ENCODE results near the gene PARD3B.

DNA sequence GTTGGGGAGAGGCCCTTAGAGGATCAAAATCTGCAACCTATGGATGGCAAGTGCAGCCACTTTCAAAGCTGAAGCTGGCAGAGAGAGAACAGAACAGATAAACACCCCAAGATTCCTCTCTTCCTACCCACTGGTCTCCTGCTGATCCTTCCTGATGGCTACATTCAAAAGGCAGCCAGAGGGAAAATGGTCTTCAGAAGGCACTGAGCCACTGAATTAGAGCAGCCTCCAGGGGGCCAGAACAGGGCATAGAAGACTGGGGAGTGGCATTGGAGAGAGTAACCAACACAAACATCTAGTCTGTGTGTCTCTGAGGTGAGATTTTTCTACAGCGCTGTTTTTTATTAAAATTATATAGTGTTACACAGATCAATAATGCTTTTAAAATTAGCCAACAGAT, 432.6 kb downstream of the PARD3B start:
- TF ChIP-seq, protein P1, sequence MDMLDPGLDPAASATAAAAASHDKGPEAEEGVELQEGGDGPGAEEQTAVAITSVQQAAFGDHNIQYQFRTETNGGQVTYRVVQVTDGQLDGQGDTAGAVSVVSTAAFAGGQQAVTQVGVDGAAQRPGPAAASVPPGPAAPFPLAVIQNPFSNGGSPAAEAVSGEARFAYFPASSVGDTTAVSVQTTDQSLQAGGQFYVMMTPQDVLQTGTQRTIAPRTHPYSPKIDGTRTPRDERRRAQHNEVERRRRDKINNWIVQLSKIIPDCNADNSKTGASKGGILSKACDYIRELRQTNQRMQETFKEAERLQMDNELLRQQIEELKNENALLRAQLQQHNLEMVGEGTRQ (IDR thresholded peaks at IDR 0.05; ENCODE audit: low read depth, low read length), result no peak
- TF ChIP-seq, protein P2, sequence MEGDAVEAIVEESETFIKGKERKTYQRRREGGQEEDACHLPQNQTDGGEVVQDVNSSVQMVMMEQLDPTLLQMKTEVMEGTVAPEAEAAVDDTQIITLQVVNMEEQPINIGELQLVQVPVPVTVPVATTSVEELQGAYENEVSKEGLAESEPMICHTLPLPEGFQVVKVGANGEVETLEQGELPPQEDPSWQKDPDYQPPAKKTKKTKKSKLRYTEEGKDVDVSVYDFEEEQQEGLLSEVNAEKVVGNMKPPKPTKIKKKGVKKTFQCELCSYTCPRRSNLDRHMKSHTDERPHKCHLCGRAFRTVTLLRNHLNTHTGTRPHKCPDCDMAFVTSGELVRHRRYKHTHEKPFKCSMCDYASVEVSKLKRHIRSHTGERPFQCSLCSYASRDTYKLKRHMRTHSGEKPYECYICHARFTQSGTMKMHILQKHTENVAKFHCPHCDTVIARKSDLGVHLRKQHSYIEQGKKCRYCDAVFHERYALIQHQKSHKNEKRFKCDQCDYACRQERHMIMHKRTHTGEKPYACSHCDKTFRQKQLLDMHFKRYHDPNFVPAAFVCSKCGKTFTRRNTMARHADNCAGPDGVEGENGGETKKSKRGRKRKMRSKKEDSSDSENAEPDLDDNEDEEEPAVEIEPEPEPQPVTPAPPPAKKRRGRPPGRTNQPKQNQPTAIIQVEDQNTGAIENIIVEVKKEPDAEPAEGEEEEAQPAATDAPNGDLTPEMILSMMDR (conservative IDR thresholded peaks at IDR 0.05; ENCODE audit: low read depth, low read length), result no peak
- TF ChIP-seq MAZ (IDR thresholded peaks at IDR 0.05; ENCODE audit: borderline replicate concordance, low read depth, low read length) (no peak), CEBPB (IDR thresholded peaks at IDR 0.05; ENCODE audit: low read depth, low read length) (no peak), MXI1 (IDR thresholded peaks at IDR 0.05; ENCODE audit: borderline replicate concordance, low read depth, low read length) (no peak), FOS (IDR thresholded peaks at IDR 0.05; ENCODE audit: low read depth, low read length) (no peak), SMC3 (IDR thresholded peaks at IDR 0.05; ENCODE audit: low read depth, low read length) (no peak), NFE2L2 (IDR thresholded peaks at IDR 0.05; ENCODE audit: low read depth, low read length) (no peak), RFX5 (IDR thresholded peaks at IDR 0.05; ENCODE audit: low read depth, low read length) (no peak), POLR2A (IDR thresholded peaks at IDR 0.05; ENCODE audit: low read depth, low read length) (no peak)
